Uterus (tissue), 2 donors: ENCODE results near the gene ASB15.

ENCODE experiments used
- POLR2A ChIP-seq, 2 donors: fragments of 450-650 bp; IDR thresholded peaks; one replicate each; pipeline ENCODE4 v1.6.1; 2016; ENCODE audit warnings: antibody characterized with exemption in 2 of 2, mild to moderate bottlenecking in 1 of 2, moderate library complexity in 1 of 2
- TF ChIP-seq, protein P1 (sequence below), 4 experiments: fragments of 200-600 bp in 2 of 4; fragments of 450-650 bp in 2 of 4; sonication (generic) in 2 of 4; IDR thresholded peaks; one replicate each; pipeline ENCODE4 v1.5.1; 2016 to 2019; ENCODE audit warnings: antibody characterized with exemption in 4 of 4, mild to moderate bottlenecking in 2 of 4, moderate library complexity in 1 of 4

DNA sequence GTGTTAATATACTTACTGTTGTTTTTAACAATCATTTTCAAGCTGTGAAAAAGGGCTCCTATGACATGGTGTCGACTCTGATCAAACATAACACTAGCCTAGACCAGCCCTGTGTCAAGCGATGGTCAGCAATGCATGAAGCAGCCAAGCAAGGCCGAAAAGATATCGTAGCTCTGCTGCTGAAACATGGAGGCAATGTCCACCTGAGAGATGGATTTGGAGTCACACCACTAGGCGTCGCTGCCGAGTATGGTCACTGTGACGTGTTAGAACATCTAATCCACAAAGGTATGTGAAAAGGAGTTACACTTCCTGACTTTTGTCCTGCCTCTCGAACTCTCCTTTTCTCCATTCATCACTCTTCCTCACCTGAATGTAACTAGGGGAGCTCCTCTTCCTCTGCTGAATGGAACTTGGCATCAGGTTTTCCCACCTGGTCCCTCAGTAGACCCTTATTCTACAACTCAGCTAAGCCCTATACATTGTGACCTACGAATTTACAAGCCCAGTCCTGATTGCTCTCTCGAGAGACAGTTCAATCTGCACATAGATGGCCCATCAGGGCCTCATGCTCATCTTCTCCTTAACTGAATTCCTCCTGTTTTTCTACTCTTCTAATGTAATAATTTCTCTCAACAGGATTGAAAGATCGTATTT is 23.0 kb downstream of the ASB15 start:
- no peak for TF ChIP-seq POLR2A (IDR thresholded peaks at IDR 0.05)
- TF ChIP-seq, protein P1, sequence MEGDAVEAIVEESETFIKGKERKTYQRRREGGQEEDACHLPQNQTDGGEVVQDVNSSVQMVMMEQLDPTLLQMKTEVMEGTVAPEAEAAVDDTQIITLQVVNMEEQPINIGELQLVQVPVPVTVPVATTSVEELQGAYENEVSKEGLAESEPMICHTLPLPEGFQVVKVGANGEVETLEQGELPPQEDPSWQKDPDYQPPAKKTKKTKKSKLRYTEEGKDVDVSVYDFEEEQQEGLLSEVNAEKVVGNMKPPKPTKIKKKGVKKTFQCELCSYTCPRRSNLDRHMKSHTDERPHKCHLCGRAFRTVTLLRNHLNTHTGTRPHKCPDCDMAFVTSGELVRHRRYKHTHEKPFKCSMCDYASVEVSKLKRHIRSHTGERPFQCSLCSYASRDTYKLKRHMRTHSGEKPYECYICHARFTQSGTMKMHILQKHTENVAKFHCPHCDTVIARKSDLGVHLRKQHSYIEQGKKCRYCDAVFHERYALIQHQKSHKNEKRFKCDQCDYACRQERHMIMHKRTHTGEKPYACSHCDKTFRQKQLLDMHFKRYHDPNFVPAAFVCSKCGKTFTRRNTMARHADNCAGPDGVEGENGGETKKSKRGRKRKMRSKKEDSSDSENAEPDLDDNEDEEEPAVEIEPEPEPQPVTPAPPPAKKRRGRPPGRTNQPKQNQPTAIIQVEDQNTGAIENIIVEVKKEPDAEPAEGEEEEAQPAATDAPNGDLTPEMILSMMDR (IDR thresholded peaks at IDR 0.05), result peak in 1 of 4 experiments; percentile 28
